Caco-2 (cell line): Measurements from ENCODE around the gene KPNA6. TPM values are rescaled to one million over a fixed set of nuclear protein-coding genes. Genes with fewer than 3 reads are reported as not detected.
"Not testable (repeated sequence)": the region's sequence is repeated elsewhere in the genome, so short reads cannot be mapped to it uniquely, and the experiment has no call there.

Experiments
- BruUV-seq: library from RNA; stranded (reverse); fragments of 400-500 nt; replicated peaks from 2 replicates; lab custom pipeline; 2021; lab: Mats Ljungman, UMichigan
- CTCF ChIA-PET: fragments of 300-600 bp; sonication (Branson Sonifier 250); formaldehyde crosslinking; loops from one replicate; lab custom pipeline; 2022; ENCODE audit warnings: antibody characterized with exemption; lab: Charles Lee
- POLR2A ChIA-PET: fragments of 300-600 bp; sonication (Branson Sonifier 250); formaldehyde crosslinking; loops from one replicate; lab custom pipeline; 2022; ENCODE audit warnings: antibody characterized with exemption; lab: Charles Lee
- DNase-seq, 2 experiments: peaks; one replicate each; pipeline versions ENCODE4 v3.0.0 to v3.0.0-alpha.2; 2020 to 2022
- H3K27me3 ChIP-seq: replicated peaks from 2 replicates; pipeline ENCODE4 v1.6.0; 2011; ENCODE audit warnings: low read length; ENCODE audit not compliant: control insufficient read depth, insufficient read depth
- H3K36me3 ChIP-seq: 2 replicates; pipeline ENCODE4 v1.5.1; 2011; ENCODE audit warnings: low read length; ENCODE audit not compliant: control insufficient read depth, insufficient read depth
- H3K4me1 ChIP-seq: fragments of 250-450 bp; sonication (Bioruptor Pico); 2 replicates; pipeline ENCODE4 v1.5.1; 2020; ENCODE audit warnings: mild to moderate bottlenecking
- H3K4me3 ChIP-seq: 2 replicates; pipeline ENCODE4 v1.5.1; 2011; ENCODE audit warnings: low read depth, mild to moderate bottlenecking, control low read depth, low read length
- H3K9me3 ChIP-seq: fragments of 250-450 bp; sonication (Bioruptor Pico); 2 replicates; pipeline ENCODE4 v1.5.1; 2020; ENCODE audit warnings: mild to moderate bottlenecking, moderate library complexity
- H3K27ac Mint-ChIP-seq: one replicate; pipeline ENCODE4 v1.8.0; 2022; ENCODE audit warnings: mixed read lengths; ENCODE audit not compliant: unreplicated experiment
- H3K27me3 Mint-ChIP-seq: one replicate; pipeline ENCODE4 v1.8.0; 2022; ENCODE audit warnings: mixed read lengths; ENCODE audit not compliant: insufficient read depth, unreplicated experiment
- H3K36me3 Mint-ChIP-seq: one replicate; pipeline ENCODE4 v1.8.0; 2022; ENCODE audit warnings: mild to moderate bottlenecking, mixed read lengths; ENCODE audit not compliant: insufficient read depth, unreplicated experiment
- H3K4me1 Mint-ChIP-seq: one replicate; pipeline ENCODE4 v1.8.0; 2022; ENCODE audit warnings: low read depth, mixed read lengths; ENCODE audit not compliant: unreplicated experiment
- H3K4me3 Mint-ChIP-seq: one replicate; pipeline ENCODE4 v1.8.0; 2022; ENCODE audit warnings: mild to moderate bottlenecking, moderate library complexity, mixed read lengths; ENCODE audit not compliant: unreplicated experiment
- H3K9me3 Mint-ChIP-seq: one replicate; pipeline ENCODE4 v1.8.0; 2022; ENCODE audit warnings: mixed read lengths; ENCODE audit not compliant: unreplicated experiment
- CTCF ChIP-seq, 2 experiments: fragments of 200-600 bp in 1 of 2; IDR thresholded peaks; 1 replicate in 1 of 2; 2 replicates in 1 of 2; pipeline versions ENCODE4 v1.5.1 to v1.8.0; 2011 to 2022; ENCODE audit warnings: antibody characterized with exemption in 1 of 2, control low read depth in 1 of 2, inconsistent platforms in 1 of 2, low read depth in 1 of 2, low read length in 1 of 2, mild to moderate bottlenecking in 1 of 2, moderate library complexity in 1 of 2; ENCODE audit not compliant: insufficient read depth in 1 of 2, severe bottlenecking in 1 of 2, unreplicated experiment in 1 of 2
- intact Hi-C: fragments of 100-400 bp; cut with micrococcal nuclease; formaldehyde crosslinking; loops from one replicate; pipeline ENCODE4 v1.10.0; 2022; ENCODE audit not compliant: unreplicated experiment
- total RNA-seq: library from RNA; stranded (reverse); gene quantifications from 2 replicates; pipeline ENCODE4 v1.2.3, GENCODE V29; 2022

The KPNA6 gene
- total RNA-seq, 1 experiment from 2014 or later = 52.8 TPM

GRCh38 chr1:32115496-32115895 is 7.6 kb downstream of the KPNA6 start:
- POLR2A ChIA-PET = no interaction called here
- Histone ChIP-seq H3K4me3 (no peak overlapping the region), H3K27me3 (no peaks in the 10 kb centered on the region), H3K4me1 (no peaks in the 10 kb centered on the region), H3K36me3 (no peaks in the 10 kb centered on the region), H3K9me3 (no peaks in the 10 kb centered on the region)
- intact Hi-C loops = no loop called here
- Mint-ChIP-seq H3K36me3 (no peaks in the 10 kb centered on the region), H3K27ac (no peak overlapping the region), H3K9me3 (no peaks in the 10 kb centered on the region), H3K4me1 (no peaks in the 10 kb centered on the region), H3K4me3 (no peak overlapping the region), H3K27me3 (no peaks in the 10 kb centered on the region)
- DNase-seq = no peak
- CTCF ChIA-PET = no interaction called here
- no TSS peak for BruUV-seq
- no peak for TF ChIP-seq CTCF (IDR thresholded peaks at IDR 0.05; ENCODE audit: insufficient read depth in 1 of 2, low read depth in 1 of 2, low read length in 1 of 2, severe bottlenecking in 1 of 2, unreplicated experiment in 1 of 2)

GRCh38 chr1:32116531-32116930 is 8.7 kb downstream of the KPNA6 start:
- intact Hi-C loops = no loop called here

GRCh38 chr1:32122151-32122550 is 14.3 kb downstream of the KPNA6 start:
- H3K4me1 Mint-ChIP-seq = no peaks in the 10 kb centered on the region
- Histone ChIP-seq H3K27me3 (no peaks in the 10 kb centered on the region), H3K4me1 (no peaks in the 10 kb centered on the region), H3K36me3 (no peaks in the 10 kb centered on the region), H3K4me3 (no peak overlapping the region), H3K9me3 (no peaks in the 10 kb centered on the region)
- H3K27me3 Mint-ChIP-seq = no peaks in the 10 kb centered on the region
- no peak for TF ChIP-seq CTCF (IDR thresholded peaks at IDR 0.05; ENCODE audit: insufficient read depth in 1 of 2, low read depth in 1 of 2, low read length in 1 of 2, severe bottlenecking in 1 of 2, unreplicated experiment in 1 of 2)
- no peaks in the 10 kb centered on the region for H3K36me3 Mint-ChIP-seq
- intact Hi-C loops = no loop called here
- no peak for DNase-seq
- no peaks in the 10 kb centered on the region for H3K9me3 Mint-ChIP-seq
- ChIA-PET CTCF (interaction anchor here (0.6 kb wide), 1 partner anchor 809 kb away, joined by 4 read pairs; no protein-coding TSS in a partner anchor), POLR2A (no interaction called here)
- no peak overlapping the region for H3K4me3 Mint-ChIP-seq
- no peak overlapping the region for H3K27ac Mint-ChIP-seq
- BruUV-seq = no TSS peak

More at GRCh38 chr1:32116531-32116930, 8.7 kb downstream of the KPNA6 start:
- CTCF ChIA-PET = no interaction called here
- no TSS peak for BruUV-seq
- Mint-ChIP-seq H3K27ac (no peak overlapping the region), H3K4me3 (no peak overlapping the region), H3K27me3 (no peaks in the 10 kb centered on the region), H3K9me3 (no peaks in the 10 kb centered on the region), H3K36me3 (no peaks in the 10 kb centered on the region), H3K4me1 (no peaks in the 10 kb centered on the region)
- H3K4me1 ChIP-seq = no peaks in the 10 kb centered on the region
- no peak overlapping the region for H3K4me3 ChIP-seq
- DNase-seq = no peak
- H3K27me3 ChIP-seq = no peaks in the 10 kb centered on the region
- no peaks in the 10 kb centered on the region for H3K36me3 ChIP-seq
- POLR2A ChIA-PET = no interaction called here
- H3K9me3 ChIP-seq = no peaks in the 10 kb centered on the region
- TF ChIP-seq CTCF (IDR thresholded peaks at IDR 0.05; ENCODE audit: insufficient read depth in 1 of 2, low read depth in 1 of 2, low read length in 1 of 2, severe bottlenecking in 1 of 2, unreplicated experiment in 1 of 2) = no peak

- intact Hi-C loops, H3K27me3 ChIP-seq, H3K4me3 ChIP-seq, BruUV-seq, H3K9me3 Mint-ChIP-seq, H3K4me1 Mint-ChIP-seq, H3K36me3 Mint-ChIP-seq, H3K27ac Mint-ChIP-seq, DNase-seq, H3K36me3 ChIP-seq, H3K4me3 Mint-ChIP-seq, H3K27me3 Mint-ChIP-seq, H3K4me1 ChIP-seq, H3K9me3 ChIP-seq: not testable (repeated sequence)
- CTCF ChIA-PET = interaction anchor here (0.7 kb wide), 1 partner anchor 13 kb away, joined by 3 read pairs; no protein-coding TSS in a partner anchor
- POLR2A ChIA-PET = interaction anchor here (0.7 kb wide), 1 partner anchor 990 kb away, joined by 5 read pairs; no protein-coding TSS in a partner anchor
Measured at GRCh38 chr1:32123361-32123760, 15.5 kb downstream of the KPNA6 start.
